ENCODE results near the gene FADS6. TPM values are rescaled to one million over a fixed set of nuclear protein-coding genes. Genes with fewer than 3 reads are reported as not detected.

FADS6 gene
- total RNA-seq, 2 donors from 2014 or later, result not detected

DNA sequence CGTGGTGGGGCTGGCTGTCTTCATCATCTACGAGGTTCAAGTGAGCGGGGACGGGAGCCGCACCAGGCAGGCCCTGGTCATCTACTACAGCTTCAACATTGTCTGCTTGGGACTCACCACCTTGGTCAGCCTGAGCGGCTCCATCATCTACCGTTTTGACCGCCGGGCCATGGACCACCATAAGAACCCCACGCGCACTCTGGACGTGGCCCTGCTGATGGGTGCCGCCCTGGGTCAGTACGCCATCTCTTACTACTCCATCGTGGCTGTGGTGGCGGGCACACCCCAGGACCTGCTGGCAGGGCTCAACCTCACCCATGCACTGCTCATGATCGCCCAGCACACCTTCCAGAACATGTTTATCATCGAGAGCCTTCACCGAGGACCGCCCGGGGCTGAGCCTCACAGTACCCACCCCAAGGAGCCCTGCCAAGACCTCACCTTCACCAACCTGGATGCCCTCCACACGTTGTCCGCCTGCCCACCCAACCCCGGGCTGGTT lies 37.2 kb upstream of the FADS6 start:
- 92% methylated on average over 23 of the region's 24 CpGs for WGBS
- H3K27ac ChIP-seq, result no peak overlapping the region
- H3K36me3 ChIP-seq, result no peaks in the 10 kb centered on the region
- intact Hi-C loops (cut with DNase I), result no loop called here
- H3K9me3 ChIP-seq, result no peaks in the 10 kb centered on the region
- no peak for DNase-seq (ENCODE audit: low spot score)
- H3K4me3 ChIP-seq, result no peak overlapping the region
- no peak for TF ChIP-seq POLR2AphosphoS5 (IDR thresholded peaks at IDR 0.05)
- TF ChIP-seq, protein P1, sequence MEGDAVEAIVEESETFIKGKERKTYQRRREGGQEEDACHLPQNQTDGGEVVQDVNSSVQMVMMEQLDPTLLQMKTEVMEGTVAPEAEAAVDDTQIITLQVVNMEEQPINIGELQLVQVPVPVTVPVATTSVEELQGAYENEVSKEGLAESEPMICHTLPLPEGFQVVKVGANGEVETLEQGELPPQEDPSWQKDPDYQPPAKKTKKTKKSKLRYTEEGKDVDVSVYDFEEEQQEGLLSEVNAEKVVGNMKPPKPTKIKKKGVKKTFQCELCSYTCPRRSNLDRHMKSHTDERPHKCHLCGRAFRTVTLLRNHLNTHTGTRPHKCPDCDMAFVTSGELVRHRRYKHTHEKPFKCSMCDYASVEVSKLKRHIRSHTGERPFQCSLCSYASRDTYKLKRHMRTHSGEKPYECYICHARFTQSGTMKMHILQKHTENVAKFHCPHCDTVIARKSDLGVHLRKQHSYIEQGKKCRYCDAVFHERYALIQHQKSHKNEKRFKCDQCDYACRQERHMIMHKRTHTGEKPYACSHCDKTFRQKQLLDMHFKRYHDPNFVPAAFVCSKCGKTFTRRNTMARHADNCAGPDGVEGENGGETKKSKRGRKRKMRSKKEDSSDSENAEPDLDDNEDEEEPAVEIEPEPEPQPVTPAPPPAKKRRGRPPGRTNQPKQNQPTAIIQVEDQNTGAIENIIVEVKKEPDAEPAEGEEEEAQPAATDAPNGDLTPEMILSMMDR (IDR thresholded peaks at IDR 0.05), result no peak
- TF ChIP-seq POLR2A (IDR thresholded peaks at IDR 0.05), result no peak
- no peaks in the 10 kb centered on the region for H3K4me1 ChIP-seq (replicated peaks)
- peaks cover 7% of the 10 kb centered on the region for H3K27me3 ChIP-seq (replicated peaks; ENCODE audit: insufficient read depth)

DNA sequence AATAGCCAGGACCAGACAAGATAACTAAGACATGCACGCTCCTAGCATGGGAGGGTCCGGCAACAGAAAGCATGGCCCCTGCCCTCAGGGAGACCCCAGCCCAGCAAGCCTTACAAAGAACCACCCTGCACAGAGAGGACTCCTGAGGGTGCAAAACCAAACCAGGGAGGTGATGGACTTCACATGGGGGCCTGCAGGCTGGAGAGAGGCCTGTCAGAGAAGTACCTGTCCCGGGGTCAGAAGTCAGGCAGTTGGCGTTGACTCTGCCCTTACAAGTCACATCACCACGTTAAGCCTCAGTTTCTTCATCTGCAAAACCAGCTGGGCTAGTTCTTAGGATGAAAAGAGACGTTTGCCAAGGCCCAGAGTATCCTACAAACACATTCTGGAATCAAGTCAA lies 35.4 kb upstream of the FADS6 start:
- H3K36me3 ChIP-seq, result no peaks in the 10 kb centered on the region
- intact Hi-C loops (cut with DNase I), result no loop called here
- H3K9me3 ChIP-seq, result no peaks in the 10 kb centered on the region
- TF ChIP-seq POLR2AphosphoS5 (IDR thresholded peaks at IDR 0.05) (no peak), POLR2A (IDR thresholded peaks at IDR 0.05) (no peak)
- TF ChIP-seq, protein P1 (IDR thresholded peaks at IDR 0.05), result no peak
- no peak for DNase-seq (ENCODE audit: low spot score)
- H3K4me1 ChIP-seq (replicated peaks), result peaks cover 6% of the 10 kb centered on the region
- 70% methylated on average over 6 of the region's 6 CpGs for WGBS
- H3K27ac ChIP-seq, result no peak overlapping the region
- H3K27me3 ChIP-seq (replicated peaks; ENCODE audit: insufficient read depth), result peaks cover 18% of the 10 kb centered on the region
- no peak overlapping the region for H3K4me3 ChIP-seq

DNA sequence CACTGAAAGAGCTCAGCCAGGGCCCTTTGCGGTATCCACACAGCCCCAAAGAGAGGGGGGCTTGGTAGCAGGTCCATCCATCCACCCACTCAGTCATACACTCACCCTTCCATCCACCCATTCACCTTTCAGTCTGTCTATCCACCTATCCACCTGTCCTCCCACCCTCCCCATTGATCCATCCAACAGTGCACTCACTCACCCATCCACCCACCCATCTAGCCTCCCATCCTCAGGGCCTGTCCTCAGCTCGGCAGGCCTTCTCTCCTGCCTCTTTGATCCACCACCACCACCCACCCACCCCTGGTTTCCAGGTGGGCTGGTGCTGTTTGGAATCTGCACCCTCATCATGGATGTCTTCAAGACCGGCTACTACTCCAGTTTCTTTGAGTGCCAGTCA lies 31.8 kb upstream of the FADS6 start:
- no peak for DNase-seq (ENCODE audit: low spot score)
- intact Hi-C loops (cut with DNase I), result no loop called here
- Histone ChIP-seq H3K4me1 (replicated peaks) (peaks cover 7% of the 10 kb centered on the region), H3K4me3 (no peak overlapping the region), H3K27me3 (replicated peaks; ENCODE audit: insufficient read depth) (peaks cover 22% of the 10 kb centered on the region), H3K27ac (no peak overlapping the region), H3K9me3 (no peaks in the 10 kb centered on the region), H3K36me3 (no peaks in the 10 kb centered on the region)
- 71% methylated on average over 3 of the region's 3 CpGs for WGBS
- no peak for TF ChIP-seq POLR2A (IDR thresholded peaks at IDR 0.05)
- TF ChIP-seq, protein P1 (IDR thresholded peaks at IDR 0.05), result no peak
- TF ChIP-seq POLR2AphosphoS5 (IDR thresholded peaks at IDR 0.05), result no peak

- H3K9me3 ChIP-seq, result no peaks in the 10 kb centered on the region
- peak within 1 kb of the TSS; percentile 15 to 27 for H3K4me3 ChIP-seq
- TF ChIP-seq, protein P1 (IDR thresholded peaks at IDR 0.05), result no peak
- no peak for TF ChIP-seq POLR2A (IDR thresholded peaks at IDR 0.05)
- no peak for TF ChIP-seq POLR2AphosphoS5 (IDR thresholded peaks at IDR 0.05)
- H3K27me3 ChIP-seq (replicated peaks; ENCODE audit: insufficient read depth), result peaks cover 22% of the 10 kb centered on the region
- peaks cover 7% of the 10 kb centered on the region for H3K4me1 ChIP-seq (replicated peaks)
- H3K27ac ChIP-seq, result no peak within 1 kb of the TSS
- no peaks in the 10 kb centered on the region for H3K36me3 ChIP-seq
- intact Hi-C loops (cut with DNase I), result no loop called here
- 2% methylated on average over 53 of the region's 54 CpGs for WGBS
- no peak for DNase-seq (ENCODE audit: low spot score)
These were observed 31.0 kb upstream of the FADS6 start, which contains the start of gene OTOP2 for GRCh38 chr17:74924250-74924948. TSS of gene OTOP2 (plus strand) at chr17:74924273. CDS start at chr17:74924633, 360 bp downstream.

Measured in prostate gland (tissue), 2 donors.